ENCODE measurements around the gene SCFD2. TPM values are rescaled to one million over a fixed set of nuclear protein-coding genes. Genes with fewer than 3 reads are reported as not detected.
"Not testable (repeated sequence)": the region's sequence is repeated elsewhere in the genome, so short reads cannot be mapped to it uniquely, and the experiment has no call there.

SCFD2 gene
- total RNA-seq, 1 donor from 2014 or later, result 18.6 TPM

DNA sequence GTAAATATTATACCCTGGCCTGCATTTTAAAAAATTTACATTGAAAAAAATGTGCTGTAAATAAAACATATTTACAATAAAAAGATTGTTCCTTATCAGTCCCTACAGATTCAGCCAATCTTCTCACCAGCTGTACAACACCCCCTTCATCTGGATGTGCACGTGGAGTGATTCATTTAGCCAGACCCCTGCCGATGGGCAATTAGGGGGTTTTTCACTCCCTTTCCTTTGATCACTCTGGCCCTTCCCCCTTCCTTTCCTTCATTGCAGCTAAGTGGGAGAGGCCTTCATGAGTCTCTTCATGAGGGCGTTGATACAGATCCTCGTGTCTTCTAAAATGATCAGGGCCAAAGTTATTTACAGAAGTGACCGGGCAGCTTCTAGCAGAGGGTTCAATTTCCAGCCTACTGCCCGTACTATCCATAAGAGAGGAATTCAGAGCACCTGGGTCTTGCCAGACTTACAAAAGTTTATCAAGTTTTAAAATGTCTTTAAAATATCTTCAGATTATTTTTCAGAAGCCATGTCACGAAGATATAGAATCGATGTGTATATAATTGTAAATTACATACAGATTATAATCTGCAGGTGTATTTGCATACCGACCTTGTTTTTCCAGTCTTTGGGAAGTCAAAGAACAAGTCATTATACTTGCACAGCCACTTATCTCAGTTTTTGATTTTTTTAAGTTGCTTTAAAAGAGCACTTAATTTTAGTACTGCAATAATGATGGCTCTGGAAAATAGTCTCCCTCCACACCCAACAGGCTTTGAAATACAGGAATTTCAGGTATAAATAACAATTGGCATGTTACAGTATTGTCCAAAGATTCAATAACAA, 525.1 kb downstream of the SCFD2 start:
- DNase-seq (ENCODE audit: low read depth, low spot score), result no peak
- no peaks in the 10 kb centered on the region for H3K27me3 Mint-ChIP-seq (ENCODE audit: low read depth)
- H3K27ac Mint-ChIP-seq (ENCODE audit: unreplicated experiment), result no peak overlapping the region
- no peak for TF ChIP-seq CTCF (conservative IDR thresholded peaks at IDR 0.05)
- H3K4me3 Mint-ChIP-seq, result no peak overlapping the region
- H3K9me3 Mint-ChIP-seq, result no peaks in the 10 kb centered on the region
- H3K36me3 Mint-ChIP-seq (ENCODE audit: low read depth), result no peaks in the 10 kb centered on the region
- peaks cover 50% of the 10 kb centered on the region for H3K4me1 Mint-ChIP-seq

DNA sequence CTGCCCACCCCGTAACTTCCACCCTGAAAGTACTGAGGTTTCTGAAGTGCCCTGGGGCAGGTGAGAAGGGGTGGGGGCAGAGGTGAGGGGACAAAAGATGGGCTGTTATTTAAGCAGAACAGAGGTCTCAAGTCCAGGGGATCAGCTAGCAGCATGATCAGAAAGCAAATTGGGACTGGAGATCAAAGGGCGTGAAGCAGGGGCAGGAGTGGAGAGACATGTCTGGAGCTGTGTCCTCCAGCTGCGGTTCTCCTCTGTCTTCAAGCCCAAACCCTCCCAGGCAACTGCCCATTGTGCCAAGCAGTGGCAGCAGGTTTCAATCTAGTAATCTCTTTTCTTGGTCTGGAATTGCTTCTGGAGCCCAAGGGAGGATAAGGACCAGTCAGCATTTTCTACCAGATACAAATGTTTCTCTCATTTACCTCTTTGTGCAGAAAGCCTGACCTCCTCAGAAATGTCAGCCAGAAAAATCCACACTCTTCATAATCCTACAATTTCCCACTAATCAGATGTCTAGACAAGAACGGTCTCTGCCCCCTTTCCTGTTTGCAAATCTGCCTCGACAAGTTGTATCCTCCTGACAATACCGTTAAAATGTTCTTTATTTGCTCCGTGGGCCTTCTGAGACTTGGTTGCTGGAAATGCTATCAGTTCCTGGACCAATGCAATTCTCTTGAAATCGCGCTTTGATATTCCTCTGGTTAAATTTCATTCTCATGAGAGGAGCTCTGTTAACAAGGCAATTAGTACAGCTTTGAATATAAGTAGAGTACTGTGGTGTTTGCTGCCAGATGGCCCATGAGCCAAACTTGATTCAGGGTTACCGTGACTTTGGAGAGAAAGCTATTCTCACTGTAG, 526.9 kb downstream of the SCFD2 start:
- Mint-ChIP-seq H3K36me3 (ENCODE audit: low read depth) (no peaks in the 10 kb centered on the region), H3K4me3 (no peak overlapping the region), H3K4me1 (peaks cover 50% of the 10 kb centered on the region), H3K27ac (ENCODE audit: unreplicated experiment) (no peak overlapping the region), H3K27me3 (ENCODE audit: low read depth) (no peaks in the 10 kb centered on the region), H3K9me3 (no peaks in the 10 kb centered on the region)
- TF ChIP-seq CTCF (conservative IDR thresholded peaks at IDR 0.05), result no peak
- no peak for DNase-seq (ENCODE audit: low read depth, low spot score)

DNA sequence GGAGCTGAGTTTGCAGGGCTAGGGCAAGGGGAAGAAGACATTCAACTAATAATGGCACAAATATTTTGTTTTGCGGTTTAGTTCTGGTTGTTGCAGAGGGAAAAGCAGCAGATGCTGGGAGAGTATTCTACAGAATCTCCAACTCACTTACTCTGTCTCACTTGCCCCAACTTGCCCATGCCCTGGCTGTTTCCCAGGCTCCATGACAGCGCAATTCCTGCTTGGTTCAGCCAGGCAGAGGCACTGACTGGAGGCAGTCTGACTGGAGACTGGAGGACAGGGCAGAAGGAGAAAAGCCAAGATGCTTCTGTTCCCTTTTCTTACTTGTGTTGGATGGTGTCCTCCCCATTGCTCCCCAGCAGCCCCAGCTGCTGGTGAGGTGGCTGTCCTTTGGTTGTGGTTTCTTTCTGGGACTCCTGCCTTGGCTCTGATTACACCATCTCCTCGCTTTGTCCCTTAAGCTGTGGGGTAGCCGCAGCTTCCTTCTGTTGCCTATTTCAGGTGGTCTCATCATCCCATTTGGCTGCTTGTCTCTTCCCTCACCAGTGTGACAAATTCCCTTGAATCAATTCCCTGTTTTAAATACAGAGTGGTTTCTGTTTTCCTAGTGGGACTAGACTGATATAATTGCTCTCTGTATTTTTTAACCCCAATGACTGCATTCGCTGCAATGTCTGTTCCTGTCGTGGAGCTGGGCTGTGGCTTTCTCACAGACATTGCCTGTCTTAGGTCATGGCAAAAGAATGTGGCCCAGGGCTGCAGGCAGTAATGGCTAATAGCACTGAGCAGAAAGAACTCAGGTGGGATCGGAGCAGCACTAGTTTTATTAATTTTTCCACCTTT, 527.9 kb downstream of the SCFD2 start:
- no peaks in the 10 kb centered on the region for H3K9me3 Mint-ChIP-seq
- no peak for DNase-seq (ENCODE audit: low read depth, low spot score)

GRCh38 chr4:52836678-52837077, 529.2 kb downstream of the SCFD2 start:
- Mint-ChIP-seq H3K27me3 (ENCODE audit: low read depth) (no peaks in the 10 kb centered on the region), H3K9me3 (peaks cover 2% of the 10 kb centered on the region), H3K4me1 (peaks cover 31% of the 10 kb centered on the region), H3K4me3 (no peak overlapping the region), H3K36me3 (ENCODE audit: low read depth) (no peaks in the 10 kb centered on the region), H3K27ac (ENCODE audit: unreplicated experiment) (peak overlapping the region; percentile 71)
- TF ChIP-seq CTCF (conservative IDR thresholded peaks at IDR 0.05), result no peak
- DNase-seq (ENCODE audit: low read depth, low spot score), result no peak

More for the DNA sequence above, 527.9 kb downstream of the SCFD2 start:
- H3K36me3 Mint-ChIP-seq (ENCODE audit: low read depth), result no peaks in the 10 kb centered on the region
- TF ChIP-seq CTCF (conservative IDR thresholded peaks at IDR 0.05), result no peak
- H3K27ac Mint-ChIP-seq (ENCODE audit: unreplicated experiment), result no peak overlapping the region
- H3K4me3 Mint-ChIP-seq, result no peak overlapping the region
- H3K27me3 Mint-ChIP-seq (ENCODE audit: low read depth), result no peaks in the 10 kb centered on the region
- peaks cover 43% of the 10 kb centered on the region for H3K4me1 Mint-ChIP-seq

GRCh38 chr4:52836120-52836519, 529.7 kb downstream of the SCFD2 start:
- no peaks in the 10 kb centered on the region for H3K36me3 Mint-ChIP-seq (ENCODE audit: low read depth)
- peaks cover 25% of the 10 kb centered on the region for H3K4me1 Mint-ChIP-seq
- peak overlapping the region; percentile 71 for H3K27ac Mint-ChIP-seq (ENCODE audit: unreplicated experiment)
- no peaks in the 10 kb centered on the region for H3K27me3 Mint-ChIP-seq (ENCODE audit: low read depth)
- no peak for TF ChIP-seq CTCF (conservative IDR thresholded peaks at IDR 0.05)
- no peak for DNase-seq (ENCODE audit: low read depth, low spot score)
- no peak overlapping the region for H3K4me3 Mint-ChIP-seq
- peaks cover 2% of the 10 kb centered on the region for H3K9me3 Mint-ChIP-seq

GRCh38 chr4:52834641-52835456, 531.0 kb downstream of the SCFD2 start:
- H3K4me1 Mint-ChIP-seq, result peaks cover 17% of the 10 kb centered on the region
- not testable (repeated sequence) for DNase-seq (ENCODE audit: low read depth, low spot score); H3K27ac Mint-ChIP-seq (ENCODE audit: unreplicated experiment); H3K9me3 Mint-ChIP-seq; H3K36me3 Mint-ChIP-seq (ENCODE audit: low read depth); H3K4me3 Mint-ChIP-seq; H3K27me3 Mint-ChIP-seq (ENCODE audit: low read depth)
